Astrocyte (in vitro differentiated cells and primary cell): ENCODE results near the gene FBXO10.

Experiments used
- CTCF ChIP-seq: IDR thresholded peaks from 2 replicates; pipeline ENCODE4 v1.5.1; 2011; ENCODE audit warnings: low read depth, mild to moderate bottlenecking, inconsistent platforms, low read length, moderate library complexity; ENCODE audit not compliant: insufficient read depth
- EZH2 ChIP-seq: IDR thresholded peaks from 2 replicates; pipeline ENCODE4 v1.6.1; 2012; ENCODE audit warnings: mild to moderate bottlenecking, low read length, inconsistent platforms; ENCODE audit not compliant: insufficient read depth

GRCh38 chr9:37485389-37486255, 90.6 kb downstream of the FBXO10 start, which contains the start of gene POLR1E:
- TF ChIP-seq EZH2: no peak
- no peak for TF ChIP-seq CTCF
